ENCODE measurements around the gene SLC9A2. TPM values are rescaled to one million over a fixed set of nuclear protein-coding genes. Genes with fewer than 3 reads are reported as not detected.

SLC9A2 gene
- polyA plus RNA-seq, 5 donors, result 0.04 to 0.29 (median 0.18) TPM

DNA sequence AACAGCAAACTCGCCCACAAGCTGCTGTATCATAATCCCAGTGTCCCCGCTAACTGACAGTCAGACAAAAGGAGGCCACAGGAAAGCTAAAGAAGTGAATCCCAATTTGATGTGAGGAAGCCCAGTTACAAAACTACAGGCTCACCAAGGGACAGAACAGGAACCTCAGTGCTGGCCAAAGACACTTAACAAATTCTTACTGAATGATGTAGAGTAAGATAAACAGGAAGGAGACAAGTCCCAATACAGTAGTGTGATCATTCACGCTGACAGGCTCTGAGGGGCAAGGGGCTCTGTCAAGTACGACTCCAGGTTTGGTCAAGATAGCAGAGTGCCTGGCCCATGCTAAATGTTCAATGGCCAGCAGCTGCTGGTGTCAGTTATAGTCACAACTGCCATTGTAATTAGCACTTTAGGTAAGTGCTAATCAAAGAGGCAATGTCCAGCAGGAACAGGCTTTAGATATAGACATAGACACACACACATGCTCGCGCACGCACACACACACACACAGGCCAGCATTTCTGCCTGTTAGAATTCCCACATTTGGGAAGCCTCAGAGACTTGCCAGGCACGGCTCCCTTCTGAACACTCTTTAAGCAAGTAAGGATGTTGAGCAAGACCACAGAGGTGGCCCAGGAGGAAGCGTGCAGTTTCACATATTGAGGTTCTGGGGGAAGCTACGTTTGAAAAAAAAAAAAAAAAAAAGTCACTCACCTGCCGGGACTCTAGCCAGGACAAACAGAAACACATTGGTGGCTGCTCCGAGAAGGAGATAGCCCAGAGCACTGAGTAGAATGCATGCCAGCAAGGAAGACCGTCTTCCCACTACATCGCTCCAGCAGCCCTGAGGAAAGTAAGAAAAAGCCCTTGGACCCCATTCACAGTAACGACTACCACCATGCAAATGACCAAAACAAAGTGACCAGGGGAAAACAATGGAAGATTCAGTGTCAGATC is 107.1 kb downstream of the SLC9A2 start:
- DNase-seq, result no peak

DNA sequence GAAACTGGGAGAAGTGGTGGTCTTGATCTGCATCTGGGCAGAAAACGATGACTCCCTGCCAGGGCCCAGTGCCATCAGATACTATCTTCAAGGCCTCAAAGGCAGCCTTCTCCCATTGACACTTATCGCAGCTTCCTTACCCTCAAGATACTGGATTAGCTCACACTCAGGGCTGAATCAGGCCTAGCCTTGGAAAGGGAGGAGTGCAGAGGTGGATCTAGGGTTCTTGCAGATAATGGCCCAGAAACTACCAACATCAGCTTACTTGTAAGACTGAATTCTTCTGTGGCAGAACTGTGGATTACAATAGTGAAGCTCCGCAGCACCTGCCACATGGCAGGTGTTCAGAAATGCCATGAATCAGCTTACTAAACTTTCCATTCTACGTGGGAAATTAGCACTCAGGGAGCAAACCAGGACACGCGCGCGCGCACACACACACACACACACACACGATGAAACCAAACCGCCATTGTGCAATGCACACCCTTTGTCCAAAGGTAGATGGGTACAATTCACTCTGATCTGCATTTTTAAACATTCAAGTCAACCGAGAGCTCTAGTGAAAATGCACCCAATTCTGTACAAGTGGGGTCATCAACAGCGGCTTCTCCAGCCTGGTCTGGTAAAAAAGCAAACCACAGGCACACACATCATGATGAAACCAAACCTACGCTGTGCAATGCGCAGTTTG is 116.2 kb downstream of the SLC9A2 start:
- no peak for DNase-seq

DNA sequence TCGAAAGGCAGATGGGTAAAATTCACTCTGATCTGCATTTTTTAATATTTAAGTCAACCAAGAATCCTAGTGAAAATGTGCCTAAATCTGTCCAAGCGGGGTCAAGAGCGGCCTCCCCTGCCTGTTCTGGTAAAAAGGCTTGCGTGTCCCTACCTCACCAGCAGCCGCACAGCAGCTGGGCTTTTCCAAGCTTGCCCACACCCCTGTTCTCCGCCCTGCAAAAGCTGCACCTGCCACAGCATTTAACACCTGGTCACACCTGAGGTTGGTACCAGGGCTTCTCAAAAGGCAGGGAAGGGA is 116.7 kb downstream of the SLC9A2 start:
- DNase-seq, result no peak

DNA sequence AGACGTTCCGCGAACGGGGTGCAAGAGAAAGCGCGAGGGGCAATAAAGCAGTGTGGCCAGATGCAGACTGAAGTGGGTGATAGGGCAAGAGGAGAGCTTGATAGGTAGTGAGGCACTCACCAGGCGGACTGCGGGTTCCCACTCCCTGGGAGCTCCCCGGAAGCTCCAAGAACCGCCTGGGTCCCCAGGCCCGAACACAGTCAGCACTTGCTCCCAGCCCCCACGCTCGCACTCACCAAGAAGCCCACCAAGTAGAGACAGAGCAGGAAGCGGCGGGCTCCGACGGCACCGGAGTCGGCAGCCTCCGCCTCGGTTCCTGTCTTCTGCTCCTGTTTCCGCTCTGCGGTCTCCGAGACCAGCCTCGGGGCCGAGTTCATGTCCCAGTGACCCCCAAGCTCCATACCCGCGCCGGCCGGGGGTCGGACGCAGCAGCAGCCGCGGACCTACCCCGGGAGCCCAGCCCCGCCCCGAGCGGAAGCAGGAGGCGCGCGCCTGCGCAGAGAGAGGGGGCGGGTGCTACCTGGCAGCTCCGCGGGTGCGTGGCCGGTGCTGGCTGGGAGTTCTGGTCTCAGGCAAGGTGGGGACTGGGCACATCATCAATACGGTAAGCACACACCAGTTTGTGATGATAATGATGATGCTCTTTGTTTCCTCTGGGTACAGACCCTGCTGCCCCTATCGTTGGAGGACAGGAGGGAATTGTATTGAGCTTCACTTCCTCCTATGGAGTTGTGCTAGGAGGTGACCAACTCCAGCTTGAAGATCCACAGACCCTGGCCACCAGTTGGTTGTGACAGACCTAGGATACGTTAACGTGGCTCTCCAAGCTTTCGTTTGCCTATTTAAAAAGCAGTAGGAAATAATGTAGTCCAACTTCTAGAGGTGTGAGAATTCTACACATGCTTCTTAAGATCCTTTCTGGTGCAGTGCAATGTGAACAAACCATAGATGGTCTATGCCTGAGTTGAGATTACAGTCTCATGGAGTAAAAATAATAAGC is 117.4 kb downstream of the SLC9A2 start:
- peak; percentile 79 for DNase-seq

DNA sequence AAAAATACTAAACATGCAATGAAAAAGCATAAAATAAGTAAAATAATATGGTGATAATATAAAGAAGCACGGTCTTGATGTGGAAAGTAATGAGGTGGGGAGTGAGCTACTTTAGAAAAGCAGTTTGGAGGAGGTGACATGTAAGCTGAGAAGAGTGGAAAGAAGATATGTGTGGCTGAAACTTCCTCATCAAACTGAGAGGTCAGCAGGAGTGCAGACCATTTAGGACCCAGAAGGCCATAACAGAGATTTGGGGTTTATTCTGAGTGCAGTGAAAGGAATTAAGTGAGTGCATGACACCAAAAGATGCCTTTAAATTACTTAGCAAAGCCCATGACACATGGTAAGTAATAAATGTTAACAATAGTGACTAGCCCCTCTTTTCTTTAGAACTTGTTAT is 118.1 kb downstream of the SLC9A2 start:
- DNase-seq, result no peak

DNA sequence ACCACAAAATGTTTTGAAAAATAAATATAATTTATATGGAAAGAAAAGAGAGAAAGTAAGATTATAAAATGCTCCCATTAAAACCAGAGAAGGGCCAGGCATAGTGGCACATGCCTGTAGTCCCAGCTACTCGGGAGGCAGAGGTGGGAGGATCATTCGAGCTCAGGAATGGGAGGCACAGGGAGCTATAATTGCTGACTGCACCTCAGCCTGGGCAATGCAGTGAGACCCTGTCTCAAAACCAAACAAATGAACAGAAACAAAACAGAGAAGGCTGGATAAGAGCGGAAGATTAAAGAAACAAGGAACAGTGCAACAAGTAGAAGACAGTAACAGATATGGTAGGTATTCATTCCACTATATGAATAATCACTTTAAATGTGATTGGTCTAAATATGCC is 123.9 kb downstream of the SLC9A2 start:
- no peak for DNase-seq

DNA sequence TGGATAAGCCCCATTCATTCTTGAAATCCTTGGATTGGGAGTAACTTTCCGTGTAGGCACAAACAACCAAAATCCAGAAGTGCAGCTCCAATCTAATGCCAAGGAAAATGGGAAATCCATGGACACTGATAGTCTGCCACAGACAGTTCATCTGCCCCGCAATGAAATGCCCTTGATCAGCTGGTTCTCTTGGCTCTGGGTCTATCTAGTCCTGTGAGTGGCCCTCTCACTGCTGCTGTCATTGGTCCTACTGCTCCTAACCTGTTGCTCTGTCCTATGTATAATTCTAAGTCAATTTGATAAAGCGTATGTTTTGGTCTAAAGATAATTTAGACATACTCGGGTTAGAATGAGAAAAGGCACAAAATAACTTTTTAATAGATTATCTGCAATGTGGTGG is 128.8 kb downstream of the SLC9A2 start:
- DNase-seq, result no peak

DNA sequence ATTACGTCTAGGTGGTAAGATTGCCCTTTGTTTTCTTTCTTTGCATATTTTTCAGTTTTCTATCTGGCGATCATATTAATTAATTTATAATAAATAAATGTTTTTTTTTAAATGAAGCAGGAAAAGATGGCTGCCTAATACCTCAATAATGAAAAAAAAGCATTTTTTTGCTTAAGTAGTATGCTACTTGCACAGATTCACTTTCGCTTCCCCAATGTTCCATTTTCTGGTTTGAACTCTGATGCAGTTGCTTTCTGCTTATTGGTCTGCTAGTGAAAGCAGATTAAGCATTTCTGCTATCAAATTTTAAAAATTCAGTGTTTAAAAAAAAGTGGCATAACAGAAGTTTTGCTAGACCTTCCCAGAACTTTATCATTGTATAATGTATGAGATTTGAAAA is 130.6 kb downstream of the SLC9A2 start:
- DNase-seq, result no peak

DNA sequence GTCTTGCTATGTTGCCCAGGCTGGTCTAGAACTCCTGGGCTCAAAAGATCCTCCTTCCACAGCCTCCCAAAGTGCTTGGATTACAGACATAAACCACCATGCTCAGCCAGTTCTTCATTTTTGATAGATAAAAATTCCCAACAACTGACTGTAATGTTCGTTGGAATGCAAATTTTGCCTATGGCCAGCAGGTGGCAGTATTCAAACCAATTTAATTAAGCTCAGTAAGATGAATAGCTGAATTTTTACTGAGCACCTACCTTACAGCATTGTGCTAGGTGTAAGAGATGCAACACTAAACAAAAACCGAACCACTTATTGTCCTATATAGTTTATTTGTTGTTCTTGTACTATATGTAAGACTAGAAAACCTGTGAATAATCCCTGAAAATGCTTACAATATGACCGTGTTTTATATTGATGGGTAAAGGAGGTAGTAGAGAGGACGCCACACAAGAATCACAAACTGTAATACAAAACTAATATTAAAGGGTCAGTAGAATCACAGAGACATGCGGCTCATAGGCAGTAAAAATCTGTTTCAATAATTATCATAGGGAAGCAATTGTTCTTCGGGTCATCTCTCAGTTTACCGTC is 134.3 kb downstream of the SLC9A2 start:
- no peak for DNase-seq

DNA sequence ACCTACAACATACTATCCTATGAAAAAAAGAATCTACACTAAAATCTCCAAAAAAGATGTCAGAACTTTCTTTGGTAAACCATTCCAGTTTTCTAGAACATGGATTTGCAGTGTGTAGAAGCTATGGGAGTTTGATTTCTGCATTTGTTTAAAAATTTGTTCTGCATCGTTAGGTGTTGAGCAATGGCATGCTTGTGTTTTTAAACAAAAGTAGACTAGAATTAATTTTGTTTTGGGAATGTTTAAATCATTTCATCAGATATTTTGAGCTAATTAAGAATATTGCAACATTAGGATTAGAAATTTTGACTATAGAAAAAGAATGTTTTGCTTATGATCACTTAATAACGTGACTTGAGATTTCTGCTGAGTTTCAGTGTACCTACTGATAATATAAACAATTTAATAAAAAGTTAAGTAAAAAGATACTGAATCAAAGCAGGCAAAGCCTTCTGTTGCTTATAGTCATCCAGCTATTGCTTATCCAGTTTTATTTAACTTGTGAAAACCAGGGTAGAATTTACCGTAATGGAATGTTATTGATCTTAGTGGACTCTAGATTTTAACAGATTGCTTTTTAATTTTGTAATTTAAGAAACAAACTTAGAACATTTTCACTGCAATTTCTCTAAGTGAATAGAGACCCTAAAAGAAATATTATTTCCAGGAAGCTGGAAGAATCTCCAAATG is 135.2 kb downstream of the SLC9A2 start:
- no peak for DNase-seq

DNA sequence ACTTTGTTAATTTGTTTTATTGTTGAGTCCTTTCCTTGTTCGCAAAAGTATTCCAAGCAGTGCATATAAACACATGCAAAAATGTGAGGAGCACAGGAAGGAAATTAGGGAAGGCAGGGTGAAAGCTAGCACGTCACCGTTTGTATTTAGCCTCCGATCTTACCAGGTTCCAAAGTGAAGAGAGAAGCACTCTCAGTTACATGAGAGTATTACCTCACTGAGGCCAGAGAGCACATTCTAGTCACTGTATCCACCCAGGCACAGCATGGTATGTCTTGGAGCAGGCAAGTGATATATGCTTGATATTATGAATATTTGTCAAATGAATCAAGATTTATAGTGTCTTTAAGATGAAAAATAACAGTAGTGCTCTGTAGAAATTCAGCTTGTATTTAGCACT is 135.9 kb downstream of the SLC9A2 start:
- no peak for DNase-seq

DNA sequence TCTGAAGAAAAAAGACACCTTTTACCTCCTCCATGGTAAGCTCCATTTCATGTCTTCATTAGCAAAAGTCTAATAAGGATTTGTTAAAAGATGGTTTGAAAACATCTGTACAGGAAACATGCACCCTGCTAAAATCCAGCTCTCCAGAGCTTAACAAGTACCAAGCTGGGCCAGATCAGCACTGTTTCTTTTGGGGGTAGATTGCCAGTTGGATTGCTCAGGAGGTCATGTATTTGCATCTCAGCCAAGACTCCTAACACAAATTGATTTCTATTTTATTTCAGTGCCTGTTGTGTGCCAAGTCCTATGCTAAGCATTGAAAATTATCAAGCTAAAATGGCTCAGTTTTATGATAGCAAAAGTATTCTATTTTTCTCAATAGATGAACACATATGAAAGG is 139.1 kb downstream of the SLC9A2 start:
- peak; percentile 39 to 51 for DNase-seq

Other genes with a start within 250 kb of the SLC9A2 start
- 1 to 10 TPM in 3 of 5 donors, under 1 TPM in 2; 0.68 to 1.6 (median 1.2) TPM for gene IL18RAP, start 196.4 kb upstream of the SLC9A2 start, polyA plus RNA-seq (ENCODE audit: insufficient read depth in 1 of 5, insufficient read length in 5 of 5, low replicate concordance in 1 of 5)
- gene SLC9A4, start 146.3 kb upstream of the SLC9A2 start, polyA plus RNA-seq (ENCODE audit: insufficient read depth in 1 of 5, insufficient read length in 5 of 5, low replicate concordance in 1 of 5), result under 1 TPM in 1 of 5 donors, not detected in 4; 0.03 TPM
- gene TMEM182, start 142.5 kb downstream of the SLC9A2 start, polyA plus RNA-seq (ENCODE audit: insufficient read depth in 1 of 5, insufficient read length in 5 of 5, low replicate concordance in 1 of 5), result 10 to 100 TPM in 2 of 5 donors, 1 to 10 TPM in 3; 8.4 to 12.0 (median 9.4) TPM